HG02943 (cell line): Measurements from ENCODE around the gene OSGIN1.

Experiments
- ATAC-seq: cut with Tn5 transposase; IDR thresholded peaks from one replicate; pipeline ENCODE4 v1.9.1; 2021; ENCODE audit warnings: mild to moderate bottlenecking, low read depth, moderate library complexity; ENCODE audit not compliant: unreplicated experiment

OSGIN1 gene

GRCh38 chr16:83925957-83926725, 26.9 kb upstream of the OSGIN1 start:
- no peak for ATAC-seq

DNA sequence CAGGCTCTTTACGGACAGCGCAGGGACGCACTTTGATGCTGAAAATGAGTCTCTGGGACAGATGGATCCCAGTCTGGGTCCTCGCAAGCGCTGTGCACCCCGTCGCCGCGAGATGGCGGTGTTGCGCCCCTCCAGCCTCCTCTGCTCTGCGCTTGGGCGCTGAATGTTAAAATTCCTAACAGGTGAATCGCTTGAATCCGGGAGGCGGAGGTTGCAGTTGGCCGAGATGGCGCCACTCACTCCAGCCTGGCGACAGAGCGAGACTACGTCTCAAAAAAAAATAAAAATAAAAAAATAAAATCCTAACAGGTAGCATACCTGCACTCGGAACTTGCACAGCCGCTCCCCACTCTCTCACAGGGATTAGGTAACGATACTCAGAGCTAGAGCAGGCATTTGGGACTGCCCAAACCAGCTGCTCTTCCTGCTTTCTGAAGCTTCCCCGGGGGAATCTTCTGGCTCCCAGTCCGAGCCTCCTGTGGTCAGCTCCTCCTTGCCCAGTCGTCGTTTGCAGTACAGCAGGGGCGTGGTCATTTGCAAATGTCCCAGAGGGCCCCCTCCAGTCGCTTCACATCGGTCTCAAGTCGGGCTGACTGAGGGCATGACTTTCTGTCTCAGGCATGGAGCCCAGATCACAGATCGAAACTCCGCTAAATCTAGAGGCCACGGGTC, 26.2 kb upstream of the OSGIN1 start:
- ATAC-seq: no peak

DNA sequence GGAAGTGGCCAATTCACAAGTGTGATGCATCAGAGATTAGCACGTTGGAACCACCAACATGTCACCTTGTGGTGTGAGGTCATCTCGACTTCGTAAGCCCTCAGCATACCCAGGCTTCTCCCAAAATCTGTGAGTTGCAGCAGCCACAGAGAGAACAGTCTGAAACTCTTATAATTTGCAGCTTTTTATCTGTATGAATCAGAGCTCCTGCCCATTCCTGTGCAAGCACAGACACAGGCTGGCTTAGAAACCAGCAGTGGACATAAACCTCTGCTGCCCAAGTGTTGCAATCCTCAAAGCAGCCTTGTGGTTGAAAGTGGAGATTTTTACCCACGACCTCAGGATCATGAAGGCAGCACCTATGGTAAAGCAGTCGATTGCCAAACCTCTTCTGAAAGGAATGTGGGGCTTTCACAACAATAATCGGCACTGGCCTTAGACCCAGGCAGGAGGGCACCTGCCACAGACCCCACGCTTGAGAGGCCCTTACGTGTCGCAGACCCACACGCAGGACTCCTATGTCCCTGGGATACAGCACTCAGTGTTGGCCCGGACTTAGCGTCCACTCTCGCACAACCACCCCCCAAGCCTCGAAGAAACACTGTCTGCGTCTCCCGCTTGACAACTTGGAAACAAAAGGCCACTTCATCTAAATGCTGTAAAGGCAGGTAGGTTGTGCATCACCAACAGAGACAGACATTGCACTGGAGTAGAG, 24.5 kb upstream of the OSGIN1 start:
- ATAC-seq: no peak

DNA sequence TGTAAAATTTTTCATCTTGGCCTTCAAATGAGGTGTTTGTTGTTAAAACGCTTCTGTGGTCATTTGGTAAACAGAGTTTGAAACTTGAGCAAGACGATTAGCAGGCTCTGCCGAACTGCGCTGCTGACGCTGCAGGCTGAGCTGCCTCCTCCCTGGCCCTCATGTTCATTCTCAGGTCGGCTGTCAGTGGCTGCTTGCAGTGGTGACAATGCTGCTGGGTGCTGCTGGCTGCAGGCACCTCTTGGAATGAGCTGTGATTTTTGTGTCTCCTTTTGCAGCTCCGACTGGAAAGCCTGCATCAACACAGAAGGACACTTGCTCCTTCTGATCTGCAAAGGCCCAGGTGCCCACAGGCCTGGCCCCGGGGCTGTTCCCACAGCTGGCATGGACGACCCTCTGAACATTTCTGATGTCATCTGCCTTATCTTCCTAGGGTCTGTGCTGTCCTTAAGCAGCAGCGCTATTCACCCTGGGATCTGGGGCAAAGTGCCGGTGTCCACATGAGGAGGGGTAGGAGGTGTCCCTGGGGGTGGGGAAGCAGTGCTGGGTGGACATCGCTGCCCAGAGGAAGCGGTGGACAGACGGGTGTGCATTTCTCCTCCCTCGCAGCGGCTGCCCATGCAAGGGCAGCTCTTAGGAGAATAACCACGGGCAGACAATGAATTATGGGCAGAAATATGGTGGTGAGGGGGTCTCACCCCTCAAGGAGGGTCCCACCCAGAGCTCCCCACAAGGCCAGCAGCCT, 23.1 kb upstream of the OSGIN1 start:
- no peak for ATAC-seq

- ATAC-seq: no peak
Observed at GRCh38 chr16:83930730-83931500, 22.1 kb upstream of the OSGIN1 start.

GRCh38 chr16:83931556-83931955, 21.5 kb upstream of the OSGIN1 start:
- ATAC-seq: no peak

DNA sequence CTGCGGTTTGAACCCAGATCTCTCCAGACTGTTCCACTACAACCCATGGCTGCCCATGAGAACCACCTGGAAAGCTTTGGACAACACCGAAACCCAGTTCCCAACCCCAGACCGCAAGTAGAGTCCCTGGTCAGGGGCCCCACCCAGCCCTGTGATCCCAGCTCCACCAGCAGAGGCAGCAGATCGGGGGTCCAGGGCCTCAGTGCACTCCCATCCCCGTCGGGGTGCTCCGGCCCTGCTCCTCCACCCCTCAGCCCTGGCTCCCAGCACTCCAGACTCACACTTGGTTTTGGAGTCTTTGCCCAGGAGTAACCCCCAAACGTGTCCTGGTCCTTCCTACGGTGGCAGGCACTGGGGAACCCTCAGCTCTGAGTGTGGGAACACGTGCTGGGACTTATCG, 20.7 kb upstream of the OSGIN1 start:
- ATAC-seq: no peak

- no peak for ATAC-seq
Observed at GRCh38 chr16:83932955-83933673, 19.9 kb upstream of the OSGIN1 start.

DNA sequence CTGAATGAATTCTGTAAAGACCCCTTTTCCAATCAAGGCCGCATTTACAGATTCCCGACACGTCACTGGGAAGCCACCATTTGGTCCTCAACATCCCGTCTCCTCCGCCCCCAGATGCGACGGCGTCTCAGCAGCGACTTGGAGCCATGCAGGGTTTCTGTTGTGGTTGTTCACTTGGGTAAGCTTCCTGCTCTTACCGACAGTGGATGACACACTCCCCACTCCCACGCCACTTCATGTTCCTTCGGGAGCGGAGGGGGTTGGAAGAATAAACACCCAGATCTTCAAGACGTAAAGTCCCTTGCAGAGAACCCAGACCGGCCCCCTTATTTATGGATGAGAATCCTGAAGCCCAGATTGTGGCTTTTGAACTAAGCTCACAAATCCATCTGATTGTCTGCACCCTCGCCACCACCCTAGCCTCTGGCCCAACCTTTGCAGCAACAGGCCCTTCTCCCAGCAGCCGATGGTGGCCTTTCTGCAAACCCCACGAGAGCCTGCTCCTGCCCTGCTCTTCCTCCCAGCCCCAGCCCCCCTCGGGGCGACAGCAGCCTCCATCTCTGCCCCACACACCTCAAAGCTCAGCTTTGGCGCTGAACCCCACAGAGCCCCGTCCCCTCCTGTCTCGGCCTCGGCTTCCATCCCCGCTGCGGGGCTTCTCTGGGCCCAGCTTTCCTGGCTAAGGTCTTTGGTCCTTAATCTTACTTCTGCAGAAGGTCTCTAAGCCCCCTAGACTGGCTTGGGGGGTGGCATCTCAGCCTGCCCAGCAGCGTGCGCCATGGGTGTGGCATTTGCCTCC, 19.0 kb upstream of the OSGIN1 start:
- ATAC-seq: no peak

DNA sequence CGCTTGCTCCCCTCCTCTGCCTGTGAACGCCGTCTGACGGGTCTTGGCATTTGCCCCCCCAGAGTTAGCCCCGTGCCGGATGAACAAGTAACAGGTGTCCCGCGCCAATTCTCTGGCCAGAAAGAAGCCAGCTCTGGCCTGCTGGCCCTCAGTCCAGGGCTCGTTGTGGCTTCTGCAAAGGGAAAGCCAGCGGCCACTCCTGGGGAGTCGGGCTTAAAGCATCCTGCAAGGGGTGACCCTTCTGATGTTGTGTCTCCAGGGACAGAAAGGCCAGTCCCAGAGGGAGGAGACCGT, 18.4 kb upstream of the OSGIN1 start:
- no peak for ATAC-seq

DNA sequence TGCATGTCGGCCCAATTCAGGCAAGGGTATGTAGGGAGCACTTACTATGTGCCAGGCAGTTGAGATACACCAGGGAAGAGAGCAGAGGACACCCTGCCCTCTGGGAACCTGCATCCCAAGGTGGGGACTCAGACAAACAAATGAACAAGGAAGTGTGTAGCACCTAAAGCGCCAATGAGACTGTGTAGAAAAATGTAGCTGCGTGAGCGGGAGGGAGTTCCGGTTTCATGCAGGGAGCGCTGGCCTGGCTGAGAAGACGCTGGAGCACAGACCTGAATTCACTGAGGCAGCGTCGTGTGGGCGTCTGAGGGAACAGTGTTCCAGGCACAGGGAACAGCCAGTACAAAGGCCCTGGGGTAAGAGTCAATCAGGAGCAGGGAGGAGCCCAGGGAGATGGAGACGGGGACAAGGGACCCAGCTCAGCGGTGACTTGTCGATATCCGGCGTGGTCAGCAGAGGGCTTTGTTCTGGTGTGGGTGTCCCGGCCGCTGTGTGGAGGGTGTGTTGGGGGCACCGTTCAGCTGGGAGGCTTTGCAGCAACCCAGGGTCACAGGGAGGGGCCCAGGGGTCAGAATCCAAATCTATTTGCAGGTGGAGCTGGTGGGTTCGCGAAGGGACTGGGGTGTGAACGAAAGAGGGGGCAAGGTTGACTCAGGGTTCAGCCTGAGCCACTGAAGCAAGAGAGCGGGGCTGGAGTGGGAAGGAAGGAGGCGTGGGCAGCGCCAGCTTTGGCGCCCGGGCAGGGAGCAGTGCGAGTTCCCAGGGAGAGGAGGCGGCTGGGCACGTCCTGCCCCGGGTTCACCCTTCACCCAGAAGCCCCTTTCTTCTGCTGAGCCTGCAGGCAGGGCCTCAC, 17.8 kb upstream of the OSGIN1 start:
- ATAC-seq: no peak

- ATAC-seq: no peak
Observed at GRCh38 chr16:83935858-83936255, 17.2 kb upstream of the OSGIN1 start.

DNA sequence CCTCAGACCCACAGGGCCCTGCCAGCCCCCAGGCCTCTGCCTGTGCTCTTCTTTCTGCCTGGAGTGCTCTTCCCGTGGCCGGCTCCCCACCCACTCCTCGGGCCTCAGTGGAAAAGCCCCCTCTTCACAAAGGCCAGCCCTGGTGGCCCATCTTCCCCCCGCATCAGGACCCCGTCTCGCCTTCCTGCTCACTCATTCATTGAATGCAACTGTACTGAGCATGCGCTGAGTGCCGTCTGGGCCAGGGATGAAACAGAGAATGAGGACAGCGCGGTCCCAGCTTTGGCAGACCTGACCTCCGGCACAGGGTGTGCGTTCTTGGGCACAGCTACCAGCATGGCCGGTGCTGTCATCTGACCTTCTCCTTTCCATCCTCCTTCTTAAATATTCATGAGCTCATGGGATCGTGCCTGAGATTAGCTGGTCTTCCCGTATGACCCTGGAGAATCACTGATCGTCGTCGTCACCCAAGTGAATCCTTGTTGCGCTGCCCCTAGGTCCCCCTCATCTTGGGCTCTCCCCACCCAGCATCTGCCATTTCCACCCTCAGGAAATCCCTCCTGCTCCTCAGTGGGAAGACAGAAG, 16.4 kb upstream of the OSGIN1 start:
- ATAC-seq: no peak

DNA sequence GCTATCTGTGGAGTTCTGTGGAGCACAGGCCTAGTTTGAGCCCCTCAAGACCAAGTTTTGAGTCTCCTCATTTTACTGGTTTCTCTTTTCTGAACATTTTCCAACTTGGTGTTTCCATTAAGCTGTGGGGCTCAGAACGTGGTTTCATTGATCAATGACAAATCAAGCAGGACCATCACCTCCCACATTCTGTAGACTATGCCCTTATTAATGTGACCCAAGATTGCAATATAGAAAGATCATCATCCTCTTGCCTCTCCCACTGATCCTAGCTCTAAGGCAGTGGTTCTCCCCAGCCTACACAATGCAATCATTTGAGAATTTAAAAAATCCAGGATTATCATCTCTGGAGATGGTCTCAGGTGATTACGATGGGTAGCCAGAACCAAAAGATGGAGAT, 15.8 kb upstream of the OSGIN1 start:
- ATAC-seq: no peak

GRCh38 chr16:83937922-83938885, 14.8 kb upstream of the OSGIN1 start:
- no peak for ATAC-seq

DNA sequence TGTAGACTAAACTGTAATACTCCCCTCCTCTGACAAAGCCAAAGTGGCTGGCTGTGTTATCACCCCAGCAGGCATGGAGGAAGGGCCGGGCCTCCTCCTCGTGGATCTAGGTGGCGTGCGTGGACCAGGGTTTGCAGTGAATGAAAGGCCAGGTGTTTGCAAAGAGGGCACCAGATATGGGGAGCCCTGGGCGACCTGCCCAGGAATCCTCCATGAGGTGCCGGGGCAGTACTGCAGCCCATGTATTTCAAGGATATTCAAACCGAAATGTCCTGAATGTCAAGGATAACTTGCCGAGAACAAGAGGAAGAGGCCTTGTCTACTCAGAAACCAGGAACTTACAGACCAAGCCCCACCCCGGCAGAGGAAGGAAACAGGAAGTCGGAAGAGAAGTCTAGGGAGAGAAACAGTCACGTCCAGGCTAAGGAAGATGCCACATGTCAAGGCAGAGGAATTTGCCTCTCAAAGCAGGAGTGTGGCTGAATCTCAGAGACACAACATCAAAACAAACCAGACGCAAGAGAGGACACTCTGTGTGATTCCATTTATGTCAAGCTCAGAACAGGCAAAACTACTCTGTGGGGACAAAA, 13.7 kb upstream of the OSGIN1 start:
- ATAC-seq: no peak
